ENCODE data around the gene HECTD1. TPM values are rescaled to one million over a fixed set of nuclear protein-coding genes. Genes with fewer than 3 reads are reported as not detected.

HECTD1 gene
- total and polyA plus RNA-seq, 9 of the 15 experiments (the other 6 are each of a cell fraction or from before 2014, with no cell fraction given) = 27.9 to 111 (median 78.1) TPM

GRCh38 chr14:31090883-31091764, 116.5 kb downstream of the HECTD1 start (continued):
- TF ChIP-seq ATF2 (CRISPR knock-in tag; IDR thresholded peaks at IDR 0.05) (no peak), ESRRB (CRISPR knock-in tag; IDR thresholded peaks at IDR 0.05; ENCODE audit: borderline replicate concordance) (no peak), PHF8 (IDR thresholded peaks at IDR 0.05; ENCODE audit: borderline replicate concordance, low read length) (no peak), TFAM (CRISPR knock-in tag; conservative IDR thresholded peaks at IDR 0.05) (no peak), MXD1 (CRISPR knock-in tag; IDR thresholded peaks at IDR 0.05; ENCODE audit: borderline replicate concordance, poor library complexity, severe bottlenecking) (no peak), ATF3 (IDR thresholded peaks at IDR 0.05) (0 out of 2 replicates have a peak, but pooled peaks have one; percentile 16), ATF3 (CRISPR knock-in tag; conservative IDR thresholded peaks at IDR 0.05) (no peak), ZNF24 (IDR thresholded peaks at IDR 0.05) (no peak), ZNF592 (IDR thresholded peaks at IDR 0.05) (0 out of 2 replicates have a peak, but pooled peaks have one; percentile 27), TSHZ1 (CRISPR knock-in tag; IDR thresholded peaks at IDR 0.05) (no peak), MXI1 (IDR thresholded peaks at IDR 0.05; ENCODE audit: low read depth, low read length) (no peak), ZKSCAN1 (IDR thresholded peaks at IDR 0.05; ENCODE audit: low read depth, low read length) (no peak), ZNF75A (CRISPR knock-in tag; IDR thresholded peaks at IDR 0.05) (no peak), TBL1XR1 (IDR thresholded peaks at IDR 0.05; ENCODE audit: low read length in 2 of 2) (no peak), KDM4B (IDR thresholded peaks at IDR 0.05; ENCODE audit: borderline replicate concordance in 2 of 2, low read depth in 1 of 2) (no peak), KAT8 (IDR thresholded peaks at IDR 0.05; ENCODE audit: low read depth) (no peak)

Data from K562 (cell line).